ENCODE results near the gene LXN. TPM values are rescaled to one million over a fixed set of nuclear protein-coding genes. Genes with fewer than 3 reads are reported as not detected.

LXN gene
- total RNA-seq, 3 donors from 2014 or later (not counting 1 experiment from before 2014, with no cell fraction given): 2.2 to 3.9 (median 3.5) TPM

GRCh38 chr3:158659454-158660237 lies 12.8 kb downstream of the LXN start:
- peaks cover 62% of the 10 kb centered on the region for H3K36me3 ChIP-seq (ENCODE audit: control insufficient read depth, insufficient read depth, low read length)
- H3K27me3 Mint-ChIP-seq (ENCODE audit: low read depth in 2 of 2): no peaks in the 10 kb centered on the region
- no peaks in the 10 kb centered on the region for H3K9me3 ChIP-seq (ENCODE audit: control insufficient read depth, insufficient read depth, low read length)
- 43% methylated on average over 5 of the region's 7 CpGs for WGBS (ENCODE audit: insufficient coverage)
- TF ChIP-seq, protein P1, sequence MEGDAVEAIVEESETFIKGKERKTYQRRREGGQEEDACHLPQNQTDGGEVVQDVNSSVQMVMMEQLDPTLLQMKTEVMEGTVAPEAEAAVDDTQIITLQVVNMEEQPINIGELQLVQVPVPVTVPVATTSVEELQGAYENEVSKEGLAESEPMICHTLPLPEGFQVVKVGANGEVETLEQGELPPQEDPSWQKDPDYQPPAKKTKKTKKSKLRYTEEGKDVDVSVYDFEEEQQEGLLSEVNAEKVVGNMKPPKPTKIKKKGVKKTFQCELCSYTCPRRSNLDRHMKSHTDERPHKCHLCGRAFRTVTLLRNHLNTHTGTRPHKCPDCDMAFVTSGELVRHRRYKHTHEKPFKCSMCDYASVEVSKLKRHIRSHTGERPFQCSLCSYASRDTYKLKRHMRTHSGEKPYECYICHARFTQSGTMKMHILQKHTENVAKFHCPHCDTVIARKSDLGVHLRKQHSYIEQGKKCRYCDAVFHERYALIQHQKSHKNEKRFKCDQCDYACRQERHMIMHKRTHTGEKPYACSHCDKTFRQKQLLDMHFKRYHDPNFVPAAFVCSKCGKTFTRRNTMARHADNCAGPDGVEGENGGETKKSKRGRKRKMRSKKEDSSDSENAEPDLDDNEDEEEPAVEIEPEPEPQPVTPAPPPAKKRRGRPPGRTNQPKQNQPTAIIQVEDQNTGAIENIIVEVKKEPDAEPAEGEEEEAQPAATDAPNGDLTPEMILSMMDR (IDR thresholded peaks at IDR 0.05): peak; percentile 57
- H3K4me3 ChIP-seq (ENCODE audit: low read length): no peak overlapping the region
- H3K4me3 Mint-ChIP-seq: no peak overlapping the region
- peak; percentile 54 to 88 (median 76) for ATAC-seq
- H3K9me3 Mint-ChIP-seq: no peaks in the 10 kb centered on the region
- H3K27ac ChIP-seq (ENCODE audit: low read length): no peak overlapping the region
- H3K4me1 Mint-ChIP-seq: peaks cover 0 to 9% of the 10 kb centered on the region in 2 donors
- DNase-seq: peak in 1 of 2 donors; percentile 67
- H3K36me3 Mint-ChIP-seq: peaks cover 4% of the 10 kb centered on the region
- no peak overlapping the region for H3K27ac Mint-ChIP-seq
- no peaks in the 10 kb centered on the region for H3K27me3 ChIP-seq (ENCODE audit: control insufficient read depth, insufficient read depth, low read length)
- no peaks in the 10 kb centered on the region for H3K4me1 ChIP-seq (ENCODE audit: control insufficient read depth, insufficient read depth, low read length)
- intact Hi-C loops (cut with micrococcal nuclease): loop anchor here (1.0 kb wide), 1 partner anchor 132 kb away; no protein-coding TSS in a partner anchor

DNA sequence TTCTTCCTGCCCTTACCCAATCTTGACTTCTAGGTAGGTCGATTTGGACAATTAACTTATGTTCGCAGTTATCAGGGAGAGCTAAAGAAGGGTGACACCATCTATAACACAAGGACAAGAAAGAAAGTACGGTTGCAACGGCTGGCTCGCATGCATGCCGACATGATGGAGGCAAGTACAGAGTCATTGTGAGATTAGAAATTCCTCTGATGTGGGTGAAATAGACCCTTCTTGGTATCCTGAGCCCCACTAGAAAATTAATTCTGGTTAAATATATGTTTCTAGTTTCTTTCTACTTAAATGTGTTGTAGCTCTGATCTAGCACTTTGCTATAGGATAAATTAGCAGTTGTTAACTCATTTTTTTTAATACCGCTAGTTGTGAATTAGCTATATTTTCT lies 13.6 kb downstream of the LXN start:
- ATAC-seq (no peak), DNase-seq (no peak)
- peaks cover 6% of the 10 kb centered on the region for H3K36me3 Mint-ChIP-seq
- H3K27me3 ChIP-seq (ENCODE audit: control insufficient read depth, insufficient read depth, low read length): no peaks in the 10 kb centered on the region
- no peaks in the 10 kb centered on the region for H3K4me1 ChIP-seq (ENCODE audit: control insufficient read depth, insufficient read depth, low read length)
- H3K4me3 Mint-ChIP-seq: no peak overlapping the region
- H3K4me1 Mint-ChIP-seq: peaks cover 0 to 5% of the 10 kb centered on the region in 2 donors
- H3K27me3 Mint-ChIP-seq (ENCODE audit: low read depth in 2 of 2): no peaks in the 10 kb centered on the region
- intact Hi-C loops (cut with micrococcal nuclease): loop anchor here (1.0 kb wide), 1 partner anchor 132 kb away; no protein-coding TSS in a partner anchor
- no peaks in the 10 kb centered on the region for H3K9me3 Mint-ChIP-seq
- H3K27ac Mint-ChIP-seq: no peak overlapping the region
- TF ChIP-seq, protein P1 (IDR thresholded peaks at IDR 0.05): no peak
- H3K9me3 ChIP-seq (ENCODE audit: control insufficient read depth, insufficient read depth, low read length): no peaks in the 10 kb centered on the region
- 81% methylated on average over 6 of the region's 7 CpGs for WGBS (ENCODE audit: insufficient coverage)
- H3K27ac ChIP-seq (ENCODE audit: low read length): no peak overlapping the region
- H3K4me3 ChIP-seq (ENCODE audit: low read length): no peak overlapping the region
- H3K36me3 ChIP-seq (ENCODE audit: control insufficient read depth, insufficient read depth, low read length): peaks cover 61% of the 10 kb centered on the region

DNA sequence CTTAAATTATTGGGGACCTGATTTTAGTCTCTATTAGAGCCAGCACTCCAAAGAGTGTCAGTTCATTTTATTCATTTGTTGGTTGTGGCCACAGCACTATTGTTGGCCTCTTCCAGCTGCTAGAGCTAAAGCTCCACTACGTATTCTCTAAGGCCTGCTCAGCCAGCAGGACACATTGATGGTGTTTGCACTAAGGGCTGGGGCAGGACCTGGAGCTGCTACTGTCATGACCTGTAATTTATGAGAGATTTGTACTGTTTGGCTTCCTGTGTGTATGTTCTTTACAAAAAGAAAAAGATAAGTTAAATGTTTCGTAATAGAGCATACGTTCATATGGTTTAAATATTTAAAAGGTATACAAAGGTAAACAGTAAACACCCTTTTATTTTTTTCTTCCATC lies 20.0 kb downstream of the LXN start:
- H3K4me3 Mint-ChIP-seq: no peak overlapping the region
- 88% methylated on average over 1 of the region's 3 CpGs for WGBS (ENCODE audit: insufficient coverage)

More for the DNA sequence above, 20.0 kb downstream of the LXN start:
- Mint-ChIP-seq H3K27me3 (ENCODE audit: low read depth in 2 of 2) (no peaks in the 10 kb centered on the region), H3K27ac (no peak overlapping the region), H3K4me1 (peaks cover 4 to 6% of the 10 kb centered on the region in 2 donors), H3K9me3 (no peaks in the 10 kb centered on the region), H3K36me3 (peaks cover 6% of the 10 kb centered on the region)
- Histone ChIP-seq H3K4me3 (ENCODE audit: low read length) (no peak overlapping the region), H3K27me3 (ENCODE audit: control insufficient read depth, insufficient read depth, low read length) (no peaks in the 10 kb centered on the region), H3K9me3 (ENCODE audit: control insufficient read depth, insufficient read depth, low read length) (no peaks in the 10 kb centered on the region), H3K27ac (ENCODE audit: low read length) (no peak overlapping the region), H3K4me1 (ENCODE audit: control insufficient read depth, insufficient read depth, low read length) (no peaks in the 10 kb centered on the region), H3K36me3 (ENCODE audit: control insufficient read depth, insufficient read depth, low read length) (peaks cover 56% of the 10 kb centered on the region)
- no peak for DNase-seq
- TF ChIP-seq, protein P1 (IDR thresholded peaks at IDR 0.05): no peak
- intact Hi-C loops (cut with micrococcal nuclease): no loop called here
- ATAC-seq: no peak
